ENCODE results near the gene GFRA1.

GFRA1 gene

DNA sequence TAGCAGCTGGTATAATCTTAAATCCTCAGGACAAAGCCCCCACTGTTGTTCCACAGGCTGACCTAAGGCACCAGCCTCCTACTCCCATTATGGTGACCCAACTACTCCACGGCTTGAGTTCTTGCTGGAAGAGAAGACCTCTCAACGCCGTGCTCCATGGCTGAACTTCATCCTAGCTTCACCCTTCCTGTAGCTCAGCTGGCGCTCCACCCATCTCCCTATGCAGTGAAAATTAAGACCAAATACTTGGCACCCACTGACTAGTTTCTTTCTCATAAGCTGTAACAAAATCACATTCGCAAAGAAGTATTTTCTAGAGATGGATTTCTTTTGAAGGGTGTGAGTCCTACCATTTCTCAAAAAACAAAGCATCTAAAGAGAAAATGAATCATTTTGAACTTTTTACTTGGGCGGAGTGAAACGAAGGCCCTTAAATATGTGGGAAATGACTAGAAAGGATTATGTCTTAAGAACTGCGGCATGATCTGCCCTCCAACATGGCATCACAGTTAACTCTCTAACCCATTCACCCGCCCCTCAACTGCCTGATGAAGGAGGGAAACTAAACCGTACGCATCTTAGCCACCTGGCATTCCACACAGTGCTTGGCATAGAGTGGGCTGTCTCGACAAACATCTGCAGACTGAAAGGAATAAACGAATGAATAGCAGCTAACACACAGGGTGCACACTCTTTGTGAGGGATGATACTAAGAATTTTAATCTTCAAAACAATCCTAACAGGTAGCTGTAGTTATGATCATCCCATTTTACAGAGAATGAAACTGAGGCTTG, 32.7 kb downstream of the GFRA1 start:
- DNase-seq, result no peak

DNA sequence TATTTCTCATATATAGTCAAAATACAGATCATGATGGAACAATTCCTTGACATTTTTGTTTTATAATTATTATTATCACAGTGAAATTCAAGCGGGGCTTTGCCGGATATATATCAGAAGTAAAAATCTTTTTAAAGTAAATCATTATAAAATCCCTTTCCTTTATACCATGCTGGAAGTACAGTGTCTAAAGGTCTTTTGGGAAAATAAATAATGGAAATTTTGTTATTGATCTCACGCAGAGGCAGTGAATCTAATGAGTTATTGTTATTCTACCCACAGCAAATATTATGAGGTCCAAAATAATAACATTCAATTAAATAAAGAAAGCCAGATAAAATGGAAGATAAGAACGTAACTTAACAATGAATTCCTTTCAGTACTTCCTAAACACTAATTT, 33.8 kb downstream of the GFRA1 start:
- no peak for DNase-seq

DNA sequence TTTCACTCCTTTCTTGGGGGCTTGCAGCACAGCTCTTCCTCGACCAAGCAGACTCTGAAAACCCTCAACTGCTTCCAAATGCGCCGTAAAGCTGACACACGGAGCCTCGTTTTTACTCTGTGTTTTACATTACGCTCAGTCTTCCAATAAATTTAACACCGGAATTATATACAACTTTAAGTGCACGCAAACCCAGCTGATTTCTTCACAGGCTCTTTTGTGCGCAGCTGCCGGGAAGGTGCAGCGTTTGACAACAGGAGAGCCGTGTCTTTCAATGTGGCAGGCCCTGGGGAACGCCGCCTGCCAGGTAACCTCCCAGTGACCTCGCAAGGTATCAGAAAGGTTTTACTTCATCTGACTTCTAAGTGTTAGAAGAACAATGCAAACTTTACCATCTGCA, 35.0 kb downstream of the GFRA1 start:
- no peak for DNase-seq

DNA sequence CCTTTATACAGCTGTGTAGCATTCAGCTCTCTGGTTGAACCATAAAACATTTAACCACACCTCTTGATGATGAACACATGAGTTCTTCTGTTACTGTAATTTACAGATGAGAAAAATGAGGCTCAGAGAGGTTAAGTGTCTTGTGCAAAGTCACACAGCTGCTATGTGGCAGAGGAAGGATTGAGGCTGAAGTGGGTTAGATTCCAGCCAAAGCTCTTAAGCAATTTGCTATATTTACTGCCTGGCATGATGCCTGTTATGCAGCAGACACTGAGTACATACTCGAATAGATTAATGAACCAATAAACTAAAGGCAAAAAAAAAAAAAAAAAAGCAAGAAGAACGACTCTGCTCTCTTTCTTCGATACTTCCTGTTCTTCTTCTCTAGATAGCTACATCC, 35.7 kb downstream of the GFRA1 start:
- DNase-seq, result no peak

DNA sequence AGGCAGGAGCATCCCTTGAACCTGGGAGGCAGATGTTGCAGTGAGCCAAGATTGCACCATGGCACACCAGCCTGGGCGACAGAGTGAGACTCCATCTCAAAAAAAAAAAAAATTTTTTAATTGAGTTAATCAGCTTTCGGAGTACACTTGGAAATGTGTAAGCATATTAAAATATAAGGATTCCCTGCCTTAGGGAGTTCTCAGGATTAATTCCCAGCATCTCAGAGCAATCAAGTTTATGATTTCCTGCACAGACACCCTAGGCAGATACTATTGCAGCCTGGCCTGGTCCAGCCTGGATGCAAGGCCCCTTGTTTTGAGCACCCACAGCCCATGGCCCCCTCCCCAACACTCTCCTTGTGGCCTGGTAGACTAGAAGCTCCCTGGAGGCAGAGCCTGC, 39.8 kb downstream of the GFRA1 start:
- no peak for DNase-seq

DNA sequence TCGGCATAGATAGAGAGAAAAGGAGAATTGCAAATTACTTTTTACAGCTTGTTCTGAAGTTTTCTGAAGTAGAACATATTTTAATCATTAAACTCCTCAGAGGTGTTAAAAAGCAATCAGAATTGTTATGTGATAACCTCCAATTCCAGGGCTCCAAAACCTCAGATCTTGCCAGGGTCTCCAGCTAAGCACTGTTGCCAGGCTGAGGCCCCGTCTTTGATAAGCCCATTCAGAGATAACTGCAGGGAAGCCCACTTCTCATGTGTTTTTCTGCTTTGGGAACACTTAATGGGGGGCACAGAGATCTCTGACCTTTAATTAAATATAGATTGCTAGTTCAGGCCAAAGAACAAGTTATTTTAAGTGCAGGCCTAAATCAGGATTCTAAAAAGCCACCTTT, 40.4 kb downstream of the GFRA1 start:
- DNase-seq, result no peak

DNA sequence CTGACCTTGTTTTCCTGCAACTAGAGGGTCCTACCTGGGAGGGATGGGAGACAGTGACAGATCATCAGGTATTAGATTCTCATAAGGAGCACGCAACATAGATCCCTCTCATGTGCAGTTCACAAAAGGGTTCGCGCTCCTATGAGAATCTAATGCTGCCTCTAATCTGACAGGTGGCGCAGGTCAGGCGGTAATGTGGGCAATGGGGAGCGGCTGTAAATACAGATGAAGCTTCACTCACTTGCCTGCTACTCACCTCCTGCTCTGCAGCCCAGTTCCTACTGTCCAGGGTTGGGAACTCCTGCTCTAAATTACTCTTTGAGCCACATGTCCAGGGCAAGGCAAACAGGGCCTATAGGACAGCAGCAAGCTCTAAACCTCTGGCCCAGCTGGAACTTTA, 46.2 kb downstream of the GFRA1 start:
- DNase-seq, result no peak

DNA sequence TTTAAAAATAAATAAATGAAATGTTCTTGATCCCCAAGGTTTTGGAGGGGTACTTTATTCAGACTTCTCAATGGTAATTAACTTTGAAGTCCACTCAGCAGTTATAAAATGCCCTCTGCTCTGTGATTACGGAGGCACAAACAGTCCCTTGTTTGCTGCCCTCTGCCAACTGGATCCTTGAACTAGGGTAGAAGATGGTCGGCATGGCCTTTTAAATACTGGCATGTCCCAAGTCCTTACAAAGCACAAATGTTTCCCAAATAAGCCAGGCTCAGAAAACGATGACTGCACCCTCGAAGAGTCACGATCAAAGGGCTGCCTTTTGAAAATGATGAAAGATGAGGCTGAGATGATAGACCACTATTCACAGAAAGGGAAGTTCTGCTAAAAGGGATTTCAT, 47.0 kb downstream of the GFRA1 start:
- no peak for DNase-seq

DNA sequence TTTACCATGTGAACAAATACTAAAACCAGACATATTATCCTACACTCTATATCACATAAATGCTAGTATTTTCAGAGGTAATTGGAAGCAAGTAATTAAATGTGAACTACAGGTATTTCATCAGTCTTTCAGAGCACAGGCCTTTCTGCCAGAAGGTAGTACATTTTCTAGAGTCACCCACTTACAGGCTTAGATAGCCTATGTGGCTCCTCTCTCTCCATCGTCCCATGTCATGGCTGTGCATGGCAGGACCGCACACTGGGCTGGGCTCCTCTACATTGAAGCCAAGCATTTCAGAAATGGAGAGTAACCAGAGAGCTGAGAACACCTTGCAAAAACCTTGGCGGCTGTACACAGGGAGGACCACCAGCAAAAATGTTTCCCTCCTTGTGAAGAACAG, 49.7 kb downstream of the GFRA1 start:
- no peak for DNase-seq

DNA sequence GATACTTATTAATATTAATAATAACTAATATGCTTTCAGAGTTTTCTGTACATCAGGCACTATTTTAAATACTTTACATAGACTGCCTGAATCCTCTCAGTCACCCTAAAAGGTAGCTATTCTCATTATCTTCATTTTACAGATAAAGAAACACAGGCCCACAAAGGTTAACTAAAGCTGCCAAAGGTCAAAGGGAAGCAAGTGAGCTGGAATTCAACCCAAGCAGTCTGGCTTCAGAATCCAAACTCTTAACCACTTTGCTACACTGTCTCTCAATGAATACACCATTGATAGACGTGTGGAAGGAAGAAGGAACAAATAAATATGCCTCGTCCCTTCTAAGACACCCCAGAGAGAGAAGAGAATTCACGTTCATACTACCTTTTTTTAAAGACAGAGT, 52.0 kb downstream of the GFRA1 start:
- no peak for DNase-seq

DNA sequence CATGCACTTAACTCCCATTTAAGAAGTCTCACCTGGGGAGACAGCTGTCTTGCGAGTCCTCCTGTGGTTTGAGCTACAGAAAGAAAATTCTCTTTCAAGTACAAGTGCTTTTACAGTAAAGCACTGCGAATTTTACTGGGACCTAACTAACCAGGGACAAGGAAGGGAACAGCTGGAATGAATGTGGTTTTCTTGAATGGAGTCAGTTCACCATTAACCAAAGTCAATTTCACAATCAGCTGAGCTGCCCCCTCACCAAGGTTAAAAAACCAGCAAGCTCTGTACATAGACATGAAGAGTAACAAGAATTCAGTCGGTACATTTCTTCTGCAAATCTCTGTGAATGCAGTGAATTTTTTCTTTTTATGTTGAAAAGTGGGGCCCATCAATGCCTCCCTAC, 56.3 kb downstream of the GFRA1 start:
- DNase-seq, result no peak

DNA sequence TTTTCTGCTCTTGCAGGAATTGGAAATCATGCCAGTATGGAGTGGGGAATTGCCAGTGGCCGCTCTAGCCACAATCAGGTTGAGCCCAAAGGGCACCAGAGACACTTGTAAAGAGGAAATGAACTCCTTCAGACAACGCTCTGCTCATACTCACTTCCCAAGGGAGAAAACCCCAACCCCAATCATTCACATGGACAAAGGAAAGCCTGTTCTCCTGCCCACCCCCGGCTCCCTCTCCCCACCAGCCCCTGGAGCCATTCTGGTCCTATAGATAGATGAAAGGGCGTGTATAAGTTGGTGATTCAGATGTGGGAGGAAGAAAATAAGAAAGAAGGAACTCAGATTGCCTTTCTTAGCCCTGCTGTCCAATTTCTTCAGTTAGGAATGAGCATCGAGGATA, 57.4 kb downstream of the GFRA1 start:
- DNase-seq, result no peak

DNA sequence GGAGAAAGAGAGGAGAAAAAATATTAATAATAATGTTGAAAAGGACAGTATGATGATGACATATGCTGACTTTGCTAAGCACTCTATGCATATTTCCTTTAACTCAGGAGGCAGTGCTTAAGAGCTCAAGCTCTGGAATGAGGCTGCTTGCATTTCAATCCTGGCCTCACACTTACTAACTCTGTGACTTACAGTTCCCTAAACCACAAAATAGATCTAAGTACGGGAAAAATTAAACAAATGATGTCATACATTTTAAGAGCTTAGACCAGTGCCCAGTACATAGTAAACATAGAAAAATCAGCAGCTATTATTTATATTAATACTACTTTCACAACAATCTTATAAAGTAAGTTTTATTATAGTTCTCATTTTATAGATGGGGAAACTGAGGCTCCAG, 61.3 kb downstream of the GFRA1 start:
- DNase-seq, result no peak

DNA sequence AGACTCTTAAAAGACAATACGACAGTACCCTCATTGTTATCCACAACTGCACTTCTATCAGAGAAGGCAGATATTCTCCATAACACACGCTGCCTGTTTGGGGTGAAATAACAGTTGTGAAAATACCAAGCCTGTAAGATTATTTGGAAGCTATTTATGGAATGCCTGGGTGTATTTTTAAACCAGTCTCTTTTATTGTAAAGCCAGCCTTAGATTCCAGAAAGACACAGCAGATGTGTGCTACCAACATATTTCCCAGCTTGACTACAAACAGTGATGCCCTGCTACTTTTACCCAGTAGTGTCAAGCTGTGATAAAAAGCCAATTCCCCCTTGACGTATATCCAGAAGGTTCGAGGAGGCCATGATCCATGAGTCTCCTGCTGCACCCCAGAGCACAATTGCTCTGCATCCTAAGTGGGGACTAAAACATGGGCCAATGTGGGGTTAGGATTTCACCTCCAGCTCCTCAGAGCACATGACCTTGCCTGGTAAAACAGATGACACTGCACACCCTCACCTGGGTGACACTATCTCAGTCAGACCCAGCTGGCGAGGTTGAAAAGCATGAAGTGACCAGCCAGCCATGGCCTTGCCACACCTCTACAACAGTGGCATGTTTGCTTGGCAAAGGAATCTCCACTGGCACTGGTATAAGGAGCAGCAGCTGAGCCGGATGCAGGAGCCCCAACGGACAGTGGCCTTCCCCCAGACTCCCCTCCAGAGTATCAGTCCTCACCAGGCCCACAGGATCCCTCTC, 62.2 kb downstream of the GFRA1 start:
- no peak for DNase-seq

DNA sequence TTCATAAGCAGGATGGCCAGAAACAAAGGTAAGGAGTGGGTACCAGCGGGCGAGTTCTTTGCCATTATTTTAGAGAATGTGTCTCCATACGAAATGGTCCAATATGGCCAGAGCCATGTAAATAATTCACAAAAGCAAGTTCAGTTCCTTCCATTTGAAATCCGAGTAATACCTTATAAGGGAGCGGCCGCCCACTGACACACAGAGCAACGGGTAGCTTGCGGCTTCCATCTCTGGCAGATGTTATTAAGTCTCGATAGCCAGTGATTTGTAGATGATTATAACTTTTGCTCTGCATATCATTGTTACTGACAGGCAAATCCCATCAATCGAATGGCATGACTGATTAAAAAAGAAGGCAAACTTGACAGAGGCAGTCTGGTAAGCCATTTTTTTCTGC, 63.2 kb downstream of the GFRA1 start:
- no peak for DNase-seq

DNA sequence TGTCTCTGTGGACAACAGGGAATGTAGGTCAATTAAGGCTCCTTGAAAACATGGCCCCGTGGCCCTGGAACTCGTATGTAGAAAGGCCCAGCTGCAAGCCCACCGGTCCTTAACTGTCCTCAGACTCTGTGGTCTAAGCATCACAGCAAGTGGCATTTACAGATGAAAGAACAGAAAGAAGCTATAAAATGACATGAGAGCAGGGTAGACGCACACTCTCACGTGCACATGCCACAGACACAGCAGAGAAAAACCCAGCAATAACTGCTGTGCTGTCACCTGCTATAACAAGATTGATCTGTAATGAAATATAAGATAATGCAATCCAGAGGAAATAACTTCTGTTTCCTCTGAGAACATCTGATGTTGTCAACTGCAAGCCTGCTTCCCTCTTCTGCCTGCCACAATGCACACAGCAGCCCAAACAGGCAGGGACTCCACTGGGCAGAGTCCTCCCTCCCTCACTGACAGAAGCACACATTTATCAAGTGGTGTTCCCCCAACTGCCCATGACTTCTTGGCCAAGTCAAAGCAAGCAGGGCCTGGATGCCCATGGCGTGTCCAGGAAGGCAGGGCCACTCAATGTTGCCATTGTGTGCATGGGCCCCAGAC, 63.9 kb downstream of the GFRA1 start:
- DNase-seq, result no peak

DNA sequence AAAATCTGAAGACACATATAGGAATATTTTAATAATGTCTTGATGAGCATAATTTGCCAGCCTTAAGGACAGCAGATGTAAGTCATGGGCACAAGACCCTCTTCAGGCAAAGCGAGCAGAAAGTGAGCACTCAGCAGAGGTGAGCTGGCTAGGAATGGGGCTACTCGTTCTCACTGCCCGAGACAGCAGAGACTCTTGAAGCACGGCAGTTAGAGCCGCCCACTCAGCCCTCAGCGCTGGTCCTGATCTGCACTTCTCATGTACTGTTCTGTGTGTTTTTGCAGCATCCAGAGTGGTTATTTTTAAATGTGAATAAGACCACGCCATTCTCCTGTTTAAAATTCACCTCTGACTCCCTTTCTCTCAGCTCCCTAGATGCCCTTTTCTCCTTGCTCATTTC, 65.3 kb downstream of the GFRA1 start:
- DNase-seq, result no peak

DNA sequence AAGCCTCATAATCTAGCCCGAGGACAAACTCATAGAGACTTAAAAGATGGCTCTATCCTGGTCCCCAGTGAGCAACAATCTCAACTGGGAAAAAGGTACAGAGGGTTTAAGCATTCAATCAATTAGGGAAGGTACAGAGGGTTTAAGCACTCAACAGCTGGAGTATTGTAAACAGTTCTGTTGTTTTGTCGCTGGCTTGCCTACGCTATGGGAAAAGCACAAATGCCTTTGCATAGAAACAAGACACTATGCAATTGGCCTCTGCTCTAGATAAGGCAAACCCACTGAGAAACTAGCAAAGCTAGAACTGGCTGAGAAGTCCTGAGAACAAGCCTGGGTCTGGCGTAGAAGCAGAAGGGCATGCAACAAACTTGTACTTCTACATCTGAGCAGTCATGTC, 69.3 kb downstream of the GFRA1 start:
- no peak for DNase-seq

DNA sequence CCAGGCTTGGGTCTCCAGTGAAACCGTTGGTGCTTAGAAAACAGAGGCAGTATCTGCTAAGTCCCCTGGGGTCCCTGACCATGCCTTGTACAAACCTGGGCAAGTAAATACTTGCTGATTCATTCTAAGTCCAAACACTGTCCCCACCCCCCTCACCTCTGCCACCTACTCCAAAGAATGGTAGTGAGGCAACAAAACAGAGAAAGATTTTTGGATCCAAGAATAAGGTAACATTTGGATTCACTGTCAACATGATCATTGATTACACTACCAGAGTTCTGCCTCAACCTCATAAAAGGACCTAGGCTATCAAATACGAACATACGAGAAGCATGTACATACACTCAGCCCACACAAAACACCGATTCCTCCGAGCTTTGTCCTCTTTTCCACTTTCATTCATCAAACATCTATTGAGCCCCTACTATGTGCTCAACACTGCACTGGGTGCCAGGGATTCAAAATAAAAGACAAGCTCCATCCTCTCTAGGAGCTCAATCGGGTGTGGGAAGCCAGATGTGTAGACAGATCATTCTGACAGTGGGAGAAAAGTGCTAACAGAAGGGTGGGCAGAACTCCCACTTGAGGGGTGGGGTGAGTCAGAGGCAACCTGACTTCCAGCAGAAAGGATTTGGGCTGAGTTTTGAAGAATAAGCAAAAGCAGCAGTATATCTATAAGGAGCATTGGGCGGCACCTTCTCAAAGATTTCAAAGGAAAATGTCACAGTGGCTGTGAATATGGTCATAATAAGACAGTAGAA, 71.2 kb downstream of the GFRA1 start:
- DNase-seq, result no peak

DNA sequence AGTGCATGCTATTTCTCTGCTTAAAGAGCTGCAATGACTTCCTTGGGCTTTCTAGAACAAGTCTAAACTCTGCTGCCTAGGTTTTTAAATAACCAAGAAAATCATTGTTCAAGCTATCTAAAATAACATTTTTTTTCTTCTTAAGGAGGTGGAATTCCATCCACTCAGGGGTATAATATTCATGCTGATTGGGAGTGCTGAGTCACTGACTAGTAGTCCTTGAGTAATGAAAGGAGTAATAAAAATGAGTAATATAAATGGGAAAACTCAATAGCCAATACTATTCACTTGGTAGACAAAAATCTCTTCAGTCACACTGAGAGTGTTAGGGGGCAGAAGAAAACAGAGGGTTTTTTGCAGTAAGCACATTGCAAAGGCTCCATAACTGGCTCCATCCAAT, 72.0 kb downstream of the GFRA1 start:
- DNase-seq, result no peak

DNA sequence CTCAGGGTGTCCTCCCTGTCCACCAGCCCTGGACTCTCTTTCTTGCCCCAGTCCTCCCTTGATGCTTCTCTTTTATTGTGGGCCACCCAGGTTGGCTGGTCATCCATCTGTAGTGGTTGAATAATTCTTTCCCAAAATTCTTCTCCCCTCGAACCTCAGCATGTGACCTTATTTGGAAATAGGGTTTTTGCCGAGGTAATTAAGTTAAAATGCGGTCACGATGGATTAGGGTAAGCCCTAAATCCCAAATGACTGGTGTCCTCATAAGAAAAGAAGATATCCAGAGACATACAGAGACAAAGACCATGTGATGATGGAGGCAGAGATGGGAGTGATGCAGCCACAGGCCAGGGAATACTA, 74.3 kb downstream of the GFRA1 start:
- no peak for DNase-seq

DNA sequence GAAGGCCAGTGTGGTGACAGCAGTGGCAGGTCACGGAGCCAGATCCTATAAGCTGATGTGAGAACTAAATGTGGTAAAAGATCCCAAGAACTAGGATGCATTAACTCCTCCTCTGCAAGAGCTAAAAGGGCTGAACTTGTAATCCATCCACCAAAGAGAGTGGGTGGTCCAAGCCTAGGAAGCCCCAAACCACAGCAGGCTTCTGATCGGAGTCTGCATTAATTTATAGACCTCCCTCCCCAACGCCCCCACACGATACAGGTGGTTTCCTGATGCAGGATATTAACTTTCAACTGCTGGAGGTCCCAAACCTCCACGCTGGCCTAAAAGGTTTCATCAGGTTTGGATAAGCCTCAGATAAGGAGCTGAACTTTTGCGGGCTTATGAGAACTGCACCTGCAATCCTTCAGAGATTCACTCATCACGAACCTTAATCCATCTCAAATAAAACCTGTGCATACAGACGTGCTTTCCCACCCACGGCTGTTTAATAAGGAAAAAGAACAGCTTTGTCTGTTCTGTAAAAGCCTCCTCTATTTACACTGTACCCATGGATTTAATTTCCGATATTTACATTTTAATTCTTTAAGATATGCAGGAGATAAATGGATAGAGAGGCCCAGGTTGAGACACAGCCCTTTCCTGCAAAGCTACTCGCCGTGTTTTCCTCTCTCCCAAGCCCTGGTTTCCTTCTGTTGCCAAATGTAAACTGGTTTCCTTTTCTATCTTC, 74.9 kb downstream of the GFRA1 start:
- no peak for DNase-seq

DNA sequence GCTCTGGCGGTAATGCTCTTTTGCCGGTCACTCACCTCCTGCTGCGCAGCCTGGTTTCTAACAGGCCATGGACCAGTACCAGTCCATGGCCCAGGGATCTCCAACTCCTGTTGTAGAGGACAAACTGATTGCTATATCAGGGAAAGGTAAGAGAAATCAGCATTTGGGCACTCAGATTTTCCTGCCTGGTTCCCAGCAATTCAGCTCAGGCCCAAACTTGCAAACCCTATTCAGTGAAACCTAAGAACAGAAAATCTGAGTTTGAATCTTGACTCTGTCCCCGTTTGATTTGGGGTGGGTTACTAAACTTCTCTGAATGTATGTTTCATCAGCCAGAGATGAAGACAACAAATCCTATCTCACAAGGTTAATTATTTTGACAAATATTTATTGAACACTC, 77.4 kb downstream of the GFRA1 start:
- no peak for DNase-seq
